Endothelial cell of umbilical vein (primary cell): ENCODE results near the gene PADI1. TPM values are rescaled to one million over a fixed set of nuclear protein-coding genes. Genes with fewer than 3 reads are reported as not detected.

Experiments
- BruUV-seq: library from RNA; stranded (reverse); fragments of 400-500 nt; replicated peaks from 2 replicates; lab custom pipeline; 2021; lab: Mats Ljungman, UMichigan
- CTCF ChIA-PET: fragments of 300-600, 350-600 bp; sonication (Branson Sonifier 250); formaldehyde crosslinking; loops from one replicate; lab custom pipeline; 2021; ENCODE audit warnings: antibody characterized with exemption, inconsistent platforms; lab: Charles Lee
- POLR2A ChIA-PET: fragments of 300-600, 350-600 bp; sonication (Branson Sonifier 250); formaldehyde crosslinking; loops from one replicate; lab custom pipeline; 2021; ENCODE audit warnings: antibody characterized with exemption, inconsistent platforms; lab: Charles Lee
- DNase-seq: peaks from one replicate; pipeline ENCODE4 v3.0.0-alpha.2; 2011; ENCODE audit warnings: low read depth, low spot score
- FAIRE-seq: peaks from 2 replicates; lab custom pipeline; 2011; peaks lifted over from hg19 to GRCh38; lab: Jason Lieb, UNC
- H2AFZ ChIP-seq: 2 replicates; pipeline ENCODE4 v1.6.0; 2012; ENCODE audit warnings: low read depth, low read length, control low read depth, inconsistent platforms
- H3K27ac ChIP-seq: 2 replicates; pipeline ENCODE4 v1.5.1; 2011; ENCODE audit warnings: low read depth, mild to moderate bottlenecking, control low read depth, low read length, moderate library complexity; ENCODE audit not compliant: insufficient read depth
- H3K27me3 ChIP-seq, 2 experiments: 2 replicates each; pipeline versions ENCODE4 v1.6.0 to v1.6.1; 2011; ENCODE audit warnings: low read length in 2 of 2, mixed read lengths in 1 of 2; ENCODE audit not compliant: control insufficient read depth in 2 of 2, insufficient read depth in 2 of 2
- H3K36me3 ChIP-seq, 2 experiments: 2 replicates in 1 of 2; 3 replicates in 1 of 2; pipeline ENCODE4 v1.5.1; 2011; ENCODE audit warnings: low read length in 2 of 2, mild to moderate bottlenecking in 1 of 2, moderate library complexity in 1 of 2; ENCODE audit not compliant: control insufficient read depth in 2 of 2, insufficient read depth in 2 of 2; ENCODE audit errors: extremely low read depth in 1 of 2
- H3K4me1 ChIP-seq: 3 replicates; pipeline ENCODE4 v1.5.1; 2011; ENCODE audit warnings: mild to moderate bottlenecking, low read length; ENCODE audit not compliant: control insufficient read depth, insufficient read depth; ENCODE audit errors: extremely low read depth
- H3K4me2 ChIP-seq: 2 replicates; pipeline ENCODE4 v1.6.1; 2011; ENCODE audit warnings: low read length, control low read depth, mixed read lengths; ENCODE audit not compliant: insufficient read depth
- H3K4me3 ChIP-seq, 3 experiments: fragments of 200-600 bp in 1 of 3; sonication (generic), shearing (Covaris generic) in 1 of 3; replicated peaks in 1 of 3; 2 replicates each; pipeline ENCODE4 v1.5.1; 2011 to 2016; ENCODE audit warnings: control low read depth in 3 of 3, low read length in 3 of 3, mild to moderate bottlenecking in 2 of 3, inconsistent platforms in 1 of 3, low read depth in 1 of 3, moderate library complexity in 1 of 3; ENCODE audit not compliant: insufficient read depth in 1 of 3
- H3K79me2 ChIP-seq: 2 replicates; pipeline ENCODE4 v1.6.0; 2012; ENCODE audit warnings: low read length, inconsistent platforms; ENCODE audit not compliant: control insufficient read depth, insufficient read depth
- H3K9ac ChIP-seq: replicated peaks from 2 replicates; pipeline ENCODE3; 2011; ENCODE audit warnings: low read length, control low read depth; ENCODE audit not compliant: insufficient read depth; ENCODE audit errors: extremely low read depth
- H3K9me1 ChIP-seq: replicated peaks from 3 replicates; pipeline ENCODE4 v1.6.0; 2011; ENCODE audit warnings: mild to moderate bottlenecking, low read length; ENCODE audit not compliant: control insufficient read depth, insufficient read depth; ENCODE audit errors: extremely low read depth
- H3K9me3 ChIP-seq: replicated peaks from 2 replicates; pipeline ENCODE4 v1.5.1; 2012; ENCODE audit warnings: low read length, inconsistent platforms; ENCODE audit not compliant: control insufficient read depth, insufficient read depth
- H4K20me1 ChIP-seq: replicated peaks from 2 replicates; pipeline ENCODE3; 2011; ENCODE audit warnings: mild to moderate bottlenecking, low read length; ENCODE audit not compliant: control insufficient read depth, insufficient read depth; ENCODE audit errors: extremely low read depth
- EZH2 ChIP-seq: IDR thresholded peaks from 2 replicates; pipeline ENCODE4 v1.6.1; 2012; ENCODE audit warnings: borderline replicate concordance, low read depth, mild to moderate bottlenecking, moderate library complexity, low read length, inconsistent platforms; ENCODE audit not compliant: severe bottlenecking
- GATA2 ChIP-seq: IDR thresholded peaks from 2 replicates; pipeline ENCODE4 v1.7.0; 2011; ENCODE audit warnings: low read depth, mild to moderate bottlenecking, moderate library complexity, mixed read lengths, low read length; ENCODE audit not compliant: insufficient read length, insufficient read depth
- MYC ChIP-seq: IDR thresholded peaks from one replicate; pipeline ENCODE4 v1.6.1; 2011; ENCODE audit warnings: mild to moderate bottlenecking, low read depth, low read length
- POLR2A ChIP-seq: IDR thresholded peaks from 2 replicates; pipeline ENCODE4 v1.6.1; 2012; ENCODE audit warnings: low read depth, mild to moderate bottlenecking, control low read depth, low read length
- dilution Hi-C: fragments of 300-500 bp; cut with MboI; formaldehyde crosslinking; loops from one replicate; pipeline ENCODE4 v1.15.0; 2019; ENCODE audit warnings: low sequenced_read_pairs; ENCODE audit not compliant: extremely low pct_ligation_motif_present
- intact Hi-C: fragments of 100-400 bp; cut with micrococcal nuclease; formaldehyde crosslinking; loops from one replicate; pipeline ENCODE4 v1.10.0; 2022
- polyA plus RNA-seq, 4 experiments: library from polyadenylated mRNA; depleted of rRNA in 3 of 4; stranded (reverse) in 3 of 4; unstranded in 1 of 4; fragments of >200 nt; gene quantifications; 2 replicates each; pipeline versions ENCODE4 v1.2.1 to v1.2.3, GENCODE V29; 2011 to 2012; ENCODE audit warnings: missing spikeins in 1 of 4
- total RNA-seq: library from RNA; stranded (reverse); gene quantifications from 2 replicates; pipeline ENCODE4 v1.2.3, GENCODE V29; 2021
- TF ChIP-seq, protein P1 (sequence below): IDR thresholded peaks from 2 replicates; pipeline ENCODE4 v1.6.1; 2011; ENCODE audit not compliant: insufficient read depth, insufficient read length
- TF ChIP-seq, protein P2 (sequence below), 2 donors: IDR thresholded peaks; 1 replicate in 1 of 2; 2 replicates in 1 of 2; pipeline ENCODE4 v1.5.1; 2011; ENCODE audit warnings: low read length in 2 of 2, mild to moderate bottlenecking in 2 of 2, moderate library complexity in 2 of 2, control low read depth in 1 of 2, inconsistent platforms in 1 of 2, low read depth in 1 of 2; ENCODE audit not compliant: insufficient read depth in 1 of 2; ENCODE audit errors: extremely low read depth in 1 of 2

The PADI1 gene
- total and polyA plus RNA-seq, 2 donors (not counting 3 experiments of a cell fraction or from before 2014, with no cell fraction given): 0.01 TPM; not detected in 1

DNA sequence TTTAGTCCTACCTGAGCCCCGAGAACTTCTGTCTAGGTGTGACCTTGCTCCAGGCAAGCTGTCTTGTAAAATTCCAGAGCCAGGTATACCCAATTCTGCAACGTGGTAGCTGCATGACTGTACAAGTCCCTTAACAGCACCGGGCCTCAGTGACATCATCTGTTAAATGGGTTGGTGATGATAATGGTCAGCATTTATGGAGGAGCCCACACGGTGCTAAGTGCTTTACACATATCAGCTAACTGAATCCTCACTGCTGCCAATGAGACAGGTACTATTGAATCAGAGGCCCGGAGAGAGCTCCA is 37.2 kb upstream of the PADI1 start:
- Histone ChIP-seq H2AFZ (no peak overlapping the region), H3K4me3 (no peak overlapping the region), H3K9ac (no peak overlapping the region), H3K4me1 (no peaks in the 10 kb centered on the region), H3K9me1 (no peaks in the 10 kb centered on the region), H3K36me3 (no peaks in the 10 kb centered on the region), H3K9me3 (no peaks in the 10 kb centered on the region), H3K27me3 (no peaks in the 10 kb centered on the region), H4K20me1 (no peaks in the 10 kb centered on the region), H3K27ac (no peak overlapping the region), H3K79me2 (no peaks in the 10 kb centered on the region), H3K4me2 (no peak overlapping the region)
- no peak for FAIRE-seq
- ChIA-PET CTCF (no interaction called here), POLR2A (no interaction called here)
- dilution Hi-C loops: no loop called here
- no TSS peak for BruUV-seq
- DNase-seq: no peak
- intact Hi-C loops: no loop called here
- no peak for TF ChIP-seq POLR2A
- TF ChIP-seq EZH2: no peak
- TF ChIP-seq MYC: no peak
- TF ChIP-seq GATA2: no peak
- TF ChIP-seq, protein P1, sequence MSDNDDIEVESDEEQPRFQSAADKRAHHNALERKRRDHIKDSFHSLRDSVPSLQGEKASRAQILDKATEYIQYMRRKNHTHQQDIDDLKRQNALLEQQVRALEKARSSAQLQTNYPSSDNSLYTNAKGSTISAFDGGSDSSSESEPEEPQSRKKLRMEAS: no peak
- TF ChIP-seq, protein P2, sequence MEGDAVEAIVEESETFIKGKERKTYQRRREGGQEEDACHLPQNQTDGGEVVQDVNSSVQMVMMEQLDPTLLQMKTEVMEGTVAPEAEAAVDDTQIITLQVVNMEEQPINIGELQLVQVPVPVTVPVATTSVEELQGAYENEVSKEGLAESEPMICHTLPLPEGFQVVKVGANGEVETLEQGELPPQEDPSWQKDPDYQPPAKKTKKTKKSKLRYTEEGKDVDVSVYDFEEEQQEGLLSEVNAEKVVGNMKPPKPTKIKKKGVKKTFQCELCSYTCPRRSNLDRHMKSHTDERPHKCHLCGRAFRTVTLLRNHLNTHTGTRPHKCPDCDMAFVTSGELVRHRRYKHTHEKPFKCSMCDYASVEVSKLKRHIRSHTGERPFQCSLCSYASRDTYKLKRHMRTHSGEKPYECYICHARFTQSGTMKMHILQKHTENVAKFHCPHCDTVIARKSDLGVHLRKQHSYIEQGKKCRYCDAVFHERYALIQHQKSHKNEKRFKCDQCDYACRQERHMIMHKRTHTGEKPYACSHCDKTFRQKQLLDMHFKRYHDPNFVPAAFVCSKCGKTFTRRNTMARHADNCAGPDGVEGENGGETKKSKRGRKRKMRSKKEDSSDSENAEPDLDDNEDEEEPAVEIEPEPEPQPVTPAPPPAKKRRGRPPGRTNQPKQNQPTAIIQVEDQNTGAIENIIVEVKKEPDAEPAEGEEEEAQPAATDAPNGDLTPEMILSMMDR (IDR thresholded peaks at IDR 0.05; ENCODE audit: extremely low read depth in 1 of 2, insufficient read depth in 1 of 2, low read depth in 1 of 2, low read length in 2 of 2): no peak
